Spleen (tissue), 11 donors: ENCODE results near the gene TPD52L2. TPM values are rescaled to one million over a fixed set of nuclear protein-coding genes. Genes with fewer than 3 reads are reported as not detected.
A peak's percentile ranks its signal among the peaks of the same experiment; 100 is the strongest.
"Not testable (repeated sequence)": the region's sequence is repeated elsewhere in the genome, so short reads cannot be mapped to it uniquely, and the experiment has no call there.

Experiments
- DNase-seq: peaks from one replicate; pipeline ENCODE4 v3.0.0-alpha.2; 2020
- H3K27ac ChIP-seq, 8 donors: fragments of 200-600 bp; sonication (generic) in 7 of 8; 1 replicate in 4 of 8; 2 replicates in 4 of 8; pipeline versions ENCODE4 v1.5.0 to v1.8.0; 2016 to 2021; ENCODE audit warnings: inconsistent platforms in 4 of 8, mild to moderate bottlenecking in 4 of 8, moderate library complexity in 1 of 8
- H3K27me3 ChIP-seq, 7 donors: fragments of 200-600 bp; sonication (generic) in 6 of 7; replicated peaks in 1 of 7; 1 replicate in 4 of 7; 2 replicates in 3 of 7; pipeline versions ENCODE4 v1.5.0 to v1.8.0; 2016 to 2021; ENCODE audit warnings: inconsistent platforms in 3 of 7, mild to moderate bottlenecking in 1 of 7
- H3K36me3 ChIP-seq, 6 donors: fragments of 200-600 bp; sonication (generic) in 5 of 6; 1 replicate in 4 of 6; 2 replicates in 2 of 6; pipeline versions ENCODE4 v1.5.0 to v1.8.0; 2016 to 2021; ENCODE audit warnings: inconsistent platforms in 2 of 6
- H3K4me1 ChIP-seq, 6 donors: fragments of 200-600 bp; sonication (generic) in 5 of 6; 1 replicate in 3 of 6; 2 replicates in 3 of 6; pipeline versions ENCODE4 v1.5.0 to v1.8.0; 2016 to 2021; ENCODE audit warnings: inconsistent platforms in 3 of 6
- H3K4me3 ChIP-seq, 8 donors: fragments of 200-600 bp; sonication (generic) in 7 of 8; 1 replicate in 4 of 8; 2 replicates in 4 of 8; pipeline versions ENCODE4 v1.5.0 to v1.8.0; 2016 to 2021; ENCODE audit warnings: inconsistent platforms in 4 of 8, mild to moderate bottlenecking in 4 of 8, moderate library complexity in 2 of 8
- H3K9me3 ChIP-seq, 8 donors: fragments of 200-600 bp; sonication (generic) in 7 of 8; 1 replicate in 4 of 8; 2 replicates in 4 of 8; pipeline versions ENCODE4 v1.5.0 to v1.8.0; 2016 to 2021; ENCODE audit warnings: inconsistent platforms in 4 of 8
- CTCF ChIP-seq, 11 experiments: fragments of 200-600 bp in 7 of 11; fragments of 450-650 bp in 4 of 11; sonication (generic) in 4 of 11; IDR thresholded peaks in 8 of 11; conservative IDR thresholded peaks in 3 of 11; 1 replicate in 7 of 11; 2 replicates in 4 of 11; pipeline versions ENCODE4 v1.4.0 to v1.8.0; 2016 to 2021; ENCODE audit warnings: antibody characterized with exemption in 11 of 11, inconsistent platforms in 4 of 11, mild to moderate bottlenecking in 1 of 11
- POLR2A ChIP-seq, 3 donors: fragments of 450-650 bp; IDR thresholded peaks; one replicate each; pipeline ENCODE4 v1.5.1; 2017; ENCODE audit warnings: antibody characterized with exemption in 3 of 3, mild to moderate bottlenecking in 1 of 3
- POLR2AphosphoS5 ChIP-seq, 3 donors: sonication (generic); formaldehyde crosslinking; IDR thresholded peaks; one replicate each; pipeline ENCODE4 v1.5.1; 2017; ENCODE audit warnings: antibody characterized with exemption in 3 of 3
- WGBS, 5 donors: extraction: QIAGEN DNeasy Blood & Tissue Kit in 3 of 5; methylation state at CpG; one replicate each; pipeline versions ENCODE4 v1.1.5 to v1.1.7; 2013 to 2018; 5-methylcytosine and 5-hydroxymethylcytosine counted together
- intact Hi-C: fragments of 100-400 bp; cut with DNase I; formaldehyde crosslinking; loops from one replicate; pipeline ENCODE4 v1.15.0; 2023; ENCODE audit warnings: low total_unique reads
- polyA plus RNA-seq, 3 donors: library from polyadenylated mRNA; stranded (reverse); fragments of 200-250 nt; gene quantifications; one replicate each; pipeline ENCODE4 v1.2.1, GENCODE V29; 2013
- total RNA-seq, 7 donors: library from RNA; depleted of rRNA in 3 of 7; stranded (reverse); fragments of >200 nt in 3 of 7; fragmentation: NEBNext Ultra II Directional in 4 of 7; extraction: Animal tissue kit (Norgen Biotek cat#: 25700) in 4 of 7; gene quantifications; one replicate each; pipeline versions ENCODE4 v1.1.0 to v1.2.1, GENCODE V29; 2016 to 2021
- donor health status: healthy with polysubstance abuse.
- donor health status: DM: no; HTN: no; CAD: no; lungs with moderate emphysema.
- donor health status: DM: no; HTN: no; CAD: no.
- donor health status: Bipolar disorder and iron deficiency.
- donor health status: healthy.
- donor health status: DM: no; HTN: no; CAD: no.
- donor health status: DM: yes; HTN: yes; CAD: no.

TPD52L2 gene
- total and polyA plus RNA-seq, 10 donors: 60.2 to 102 (median 87.4) TPM

- TF ChIP-seq POLR2AphosphoS5 (IDR thresholded peaks at IDR 0.05) (no peak), CTCF (IDR thresholded peaks at IDR 0.05 in 8 of 11, conservative IDR thresholded peaks at IDR 0.05 in 3 of 11) (no peak), POLR2A (IDR thresholded peaks at IDR 0.05) (no peak)
- Histone ChIP-seq H3K4me3 (no peak overlapping the region), H3K4me1 (peaks cover 17 to 72% (median 52%) of the 10 kb centered on the region in 6 donors), H3K27me3 (no peaks in the 10 kb centered on the region), H3K9me3 (no peaks in the 10 kb centered on the region), H3K27ac (no peak overlapping the region), H3K36me3 (peaks cover 0 to 66% (median 44%) of the 10 kb centered on the region in 6 donors)
- intact Hi-C loops: loop anchor here (10.0 kb wide), 1 partner anchor 163 kb away; the partner anchor contains the start of genes ARFRP1 and ZGPAT
- 88 to 96% (median 92%) methylated on average over 5 of the region's 5 CpGs for WGBS, 5 donors
- DNase-seq: no peak
Observed at GRCh38 chr20:63868264-63868663, 3.2 kb downstream of the TPD52L2 start.

DNA sequence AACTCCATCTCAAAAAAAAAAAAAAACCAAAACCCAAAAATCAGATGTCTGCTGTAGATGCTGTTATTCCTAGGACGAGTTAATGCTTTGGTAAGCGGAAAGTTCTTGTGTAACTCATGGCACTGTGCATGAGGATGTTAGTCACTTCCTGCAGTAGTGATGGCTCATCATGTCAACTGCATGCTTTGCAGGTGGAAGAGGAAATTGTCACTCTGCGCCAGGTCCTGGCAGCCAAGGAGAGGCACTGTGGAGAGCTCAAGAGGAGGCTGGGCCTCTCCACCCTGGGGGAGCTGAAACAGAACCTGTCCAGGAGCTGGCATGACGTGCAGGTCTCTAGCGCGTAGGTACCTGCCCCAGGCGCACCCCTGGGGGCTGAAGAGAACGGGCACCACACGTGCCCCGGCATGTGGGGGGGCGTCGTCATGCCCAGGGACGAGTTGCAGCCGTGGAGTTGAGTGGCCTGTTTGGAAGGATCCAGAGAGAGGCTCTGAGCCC, 8.5 kb downstream of the TPD52L2 start:
- no peaks in the 10 kb centered on the region for H3K9me3 ChIP-seq
- H3K4me1 ChIP-seq: peaks cover 0 to 75% (median 31%) of the 10 kb centered on the region in 6 donors
- TF ChIP-seq POLR2A (IDR thresholded peaks at IDR 0.05) (no peak), POLR2AphosphoS5 (IDR thresholded peaks at IDR 0.05) (peak; percentile 84 to 98 (median 85)), CTCF (IDR thresholded peaks at IDR 0.05 in 8 of 11, conservative IDR thresholded peaks at IDR 0.05 in 3 of 11) (no peak)
- peaks cover 0 to 100% (median 85%) of the 10 kb centered on the region in 6 donors for H3K36me3 ChIP-seq
- H3K27me3 ChIP-seq: no peaks in the 10 kb centered on the region
- intact Hi-C loops: no loop called here
- peak; percentile 89 for DNase-seq
- H3K4me3 ChIP-seq: peak overlapping the region in 1 of 8 donors; percentile 58
- peak overlapping the region; percentile 55 to 93 (median 90) for H3K27ac ChIP-seq
- 49 to 74% (median 54%) methylated on average over 14 of the region's 14 CpGs for WGBS, 5 donors

DNA sequence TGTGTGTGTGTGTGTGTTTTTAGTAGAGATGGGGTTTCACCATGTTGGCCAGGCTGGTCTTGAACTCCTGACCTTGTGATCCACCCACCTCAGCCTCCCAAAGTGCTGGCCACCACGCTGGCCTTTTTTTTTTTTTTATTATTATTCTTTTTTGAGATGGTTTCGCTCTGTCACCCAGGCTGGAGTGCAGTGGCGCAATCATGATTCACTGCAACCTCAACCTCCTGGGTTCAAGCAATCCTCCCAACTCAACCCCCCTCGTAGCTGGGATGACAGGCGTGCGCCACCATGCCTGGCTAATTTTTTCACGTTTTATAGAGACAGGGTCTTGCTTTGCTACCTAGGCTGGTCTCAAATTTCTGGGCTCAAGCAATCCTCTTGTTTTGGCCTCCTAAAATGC, 9.2 kb downstream of the TPD52L2 start:
- Histone ChIP-seq H3K4me1 (peaks cover 0 to 76% (median 30%) of the 10 kb centered on the region in 6 donors), H3K27ac (peak overlapping the region in 7 of 8 donors; percentile 82 to 93 (median 92)), H3K36me3 (peaks cover 0 to 100% (median 79%) of the 10 kb centered on the region in 6 donors), H3K4me3 (peak overlapping the region in 1 of 8 donors; percentile 58)
- H3K27me3 ChIP-seq, H3K9me3 ChIP-seq, intact Hi-C loops, DNase-seq: not testable (repeated sequence)
- TF ChIP-seq POLR2AphosphoS5 (IDR thresholded peaks at IDR 0.05): peak in 1 of 3 donors; percentile 31
- 62 to 84% (median 79%) methylated on average over 7 of the region's 7 CpGs for WGBS, 5 donors

- WGBS, 5 donors: 83 to 90% (median 85%) methylated on average over 19 of the region's 19 CpGs
- H3K4me1 ChIP-seq: peaks cover 0 to 76% (median 30%) of the 10 kb centered on the region in 6 donors
- intact Hi-C loops: no loop called here
- peak overlapping the region in 1 of 8 donors; percentile 93 for H3K27ac ChIP-seq
- H3K27me3 ChIP-seq: no peaks in the 10 kb centered on the region
- no peaks in the 10 kb centered on the region for H3K9me3 ChIP-seq
- peaks cover 0 to 94% (median 67%) of the 10 kb centered on the region in 6 donors for H3K36me3 ChIP-seq
- DNase-seq: peak; percentile 71
- TF ChIP-seq POLR2AphosphoS5 (IDR thresholded peaks at IDR 0.05) (no peak), POLR2A (IDR thresholded peaks at IDR 0.05) (no peak), CTCF (IDR thresholded peaks at IDR 0.05 in 8 of 11, conservative IDR thresholded peaks at IDR 0.05 in 3 of 11) (no peak)
- no peak overlapping the region for H3K4me3 ChIP-seq
Observed at GRCh38 chr20:63876489-63877036, 11.5 kb downstream of the TPD52L2 start.
